PC-9 (cell line): ENCODE data around the gene XRCC5. TPM values are rescaled to one million over a fixed set of nuclear protein-coding genes. Genes with fewer than 3 reads are reported as not detected.
"Not testable (repeated sequence)": the region's sequence is repeated elsewhere in the genome, so short reads cannot be mapped to it uniquely, and the experiment has no call there.

Source experiments
- BruUV-seq: library from RNA; stranded (reverse); fragments of 400-500 nt; replicated peaks from 2 replicates; lab custom pipeline; 2021; lab: Mats Ljungman, UMichigan
- CTCF ChIA-PET: fragments of 300-600 bp; sonication (Branson Sonifier 250); formaldehyde crosslinking; loops from one replicate; lab custom pipeline; 2022; ENCODE audit warnings: antibody characterized with exemption; lab: Charles Lee
- POLR2A ChIA-PET: fragments of 300-600 bp; sonication (Branson Sonifier 250); formaldehyde crosslinking; loops from one replicate; lab custom pipeline; 2022; ENCODE audit warnings: antibody characterized with exemption; ENCODE audit not compliant: unreplicated experiment; lab: Charles Lee
- DNase-seq, 2 experiments: peaks; one replicate each; pipeline versions ENCODE4 v3.0.0 to v3.0.0-alpha.2; 2015 to 2022; ENCODE audit warnings: mixed read lengths in 1 of 2
- H2AFZ ChIP-seq: fragments of 200-600 bp; sonication (generic); 2 replicates; pipeline ENCODE4 v1.8.1; 2017; ENCODE audit warnings: antibody characterized with exemption
- H3F3A ChIP-seq: fragments of 200-600 bp; sonication (generic); 2 replicates; pipeline ENCODE4 v1.8.1; 2017; ENCODE audit warnings: antibody characterized with exemption, mild to moderate bottlenecking, low read depth; ENCODE audit not compliant: insufficient read depth
- H3K27ac ChIP-seq: fragments of 200-600 bp; sonication (generic); 2 replicates; pipeline ENCODE4 v1.6.1; 2016; ENCODE audit warnings: mixed run types
- H3K27me3 ChIP-seq: fragments of 200-600 bp; sonication (generic); 2 replicates; pipeline ENCODE4 v1.6.1; 2016; ENCODE audit warnings: low read depth, mixed run types; ENCODE audit not compliant: insufficient read depth
- H3K36me3 ChIP-seq: fragments of 200-600 bp; sonication (generic); 2 replicates; pipeline ENCODE4 v1.6.1; 2016; ENCODE audit warnings: low read depth, mixed run types
- H3K4me1 ChIP-seq: fragments of 200-600 bp; sonication (generic); replicated peaks from 2 replicates; pipeline ENCODE4 v1.6.1; 2016; ENCODE audit warnings: mixed run types; ENCODE audit not compliant: insufficient read depth
- H3K4me2 ChIP-seq: fragments of 200-600 bp; sonication (generic); 2 replicates; pipeline ENCODE4 v1.6.1; 2017; ENCODE audit warnings: mixed run types
- H3K4me3 ChIP-seq: fragments of 200-600 bp; sonication (generic); 2 replicates; pipeline ENCODE4 v1.6.1; 2016; ENCODE audit warnings: mixed run types
- H3K79me2 ChIP-seq: fragments of 200-600 bp; sonication (generic); 2 replicates; pipeline ENCODE4 v1.6.1; 2017; ENCODE audit warnings: low read depth, mixed run types
- H3K9me2 ChIP-seq: fragments of 200-600 bp; sonication (generic); 2 replicates; pipeline ENCODE4 v1.8.1; 2017; ENCODE audit warnings: mild to moderate bottlenecking; ENCODE audit not compliant: insufficient read depth
- H3K9me3 ChIP-seq: fragments of 200-600 bp; sonication (generic); 2 replicates; pipeline ENCODE4 v1.8.1; 2016; ENCODE audit warnings: low read depth; ENCODE audit not compliant: insufficient read depth
- H4K20me1 ChIP-seq: fragments of 200-600 bp; sonication (generic); 2 replicates; pipeline ENCODE4 v1.8.1; 2017; ENCODE audit not compliant: insufficient read depth
- EZH2 ChIP-seq: fragments of 200-600 bp; sonication (generic); IDR thresholded peaks from 2 replicates; pipeline ENCODE4 v1.8.0; 2017; ENCODE audit warnings: antibody characterized with exemption, low read depth
- intact Hi-C: fragments of 100-400 bp; cut with micrococcal nuclease; formaldehyde crosslinking; loops from one replicate; pipeline ENCODE4 v1.10.0; 2022; ENCODE audit not compliant: unreplicated experiment
- total RNA-seq: library from RNA; stranded (reverse); gene quantifications from 2 replicates; pipeline ENCODE4 v1.2.3, GENCODE V29; 2021
- TF ChIP-seq, protein P1 (sequence below): fragments of 200-600 bp; sonication (generic); conservative IDR thresholded peaks from 2 replicates; pipeline ENCODE4 v1.6.1; 2017; ENCODE audit warnings: mixed run types, antibody characterized with exemption, mild to moderate bottlenecking, moderate library complexity

Gene XRCC5
- total RNA-seq, 1 experiment from 2014 or later: 275 TPM

DNA sequence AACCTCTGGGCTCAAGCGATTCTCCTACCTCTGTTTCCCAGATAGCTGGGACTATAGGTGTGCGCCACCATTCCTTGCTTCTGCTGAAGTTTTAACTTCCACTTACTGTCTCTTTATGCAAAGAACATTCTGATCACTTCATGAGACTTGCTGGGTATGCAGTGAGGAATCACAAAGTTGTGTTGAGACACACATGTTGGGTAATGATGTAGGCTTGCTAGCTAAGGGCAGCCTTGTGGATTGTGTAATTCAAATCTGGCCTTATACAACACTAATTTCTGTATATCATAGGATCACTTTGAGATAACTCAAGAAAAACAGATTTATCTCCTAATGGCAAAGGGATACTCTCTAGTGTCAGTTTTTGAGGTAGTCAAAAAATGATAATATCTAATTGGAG, 24.2 kb downstream of the XRCC5 start:
- BruUV-seq: no TSS peak
- H3K36me3 ChIP-seq: peaks cover 85% of the 10 kb centered on the region

DNA sequence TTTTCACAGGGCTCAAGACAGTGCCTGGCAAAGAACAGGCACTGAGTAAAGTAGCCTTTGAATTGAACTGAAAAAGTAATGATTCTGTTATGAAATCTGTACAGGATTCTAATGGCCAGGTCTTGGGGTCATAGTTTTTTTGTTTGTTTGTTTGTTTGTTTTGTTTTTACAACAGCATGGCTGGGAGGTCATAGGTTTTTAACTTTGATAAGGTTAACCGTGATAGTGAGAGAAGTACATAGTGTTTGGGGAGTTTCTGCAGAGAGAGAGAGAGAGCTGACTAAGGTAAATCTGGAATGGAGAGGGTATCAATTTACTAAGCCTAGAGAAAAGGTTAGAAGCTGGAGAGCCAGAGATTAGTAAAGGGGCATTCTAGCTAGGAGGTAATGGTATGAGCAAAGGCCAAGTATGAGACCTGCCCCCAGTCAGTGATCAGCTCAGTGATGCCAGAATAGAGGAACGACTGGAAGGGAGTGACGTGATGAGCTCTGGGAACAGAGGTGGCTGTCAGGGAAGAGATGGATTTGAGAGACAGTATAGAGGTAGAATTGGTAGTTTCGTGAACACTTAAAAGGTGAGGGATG, 25.9 kb downstream of the XRCC5 start:
- Histone ChIP-seq H2AFZ (no peak overlapping the region), H3K4me1 (no peaks in the 10 kb centered on the region), H3F3A (peaks cover 6% of the 10 kb centered on the region; the same call in 1 of the 2 replicates), H3K79me2 (no peaks in the 10 kb centered on the region), H4K20me1 (peaks cover 17% of the 10 kb centered on the region; the same call in 1 of the 2 replicates), H3K27ac (no peak overlapping the region), H3K4me2 (no peak overlapping the region), H3K27me3 (no peaks in the 10 kb centered on the region), H3K4me3 (no peak overlapping the region), H3K9me3 (no peaks in the 10 kb centered on the region), H3K9me2 (no peaks in the 10 kb centered on the region), H3K36me3 (peaks cover 83% of the 10 kb centered on the region)
- POLR2A ChIA-PET: interaction anchor here (0.6 kb wide), 1 partner anchor 286 kb away, joined by 5 read pairs; no protein-coding TSS in a partner anchor
- DNase-seq: no peak
- intact Hi-C loops: no loop called here
- CTCF ChIA-PET: no interaction called here
- no peak for TF ChIP-seq EZH2
- TF ChIP-seq, protein P1, sequence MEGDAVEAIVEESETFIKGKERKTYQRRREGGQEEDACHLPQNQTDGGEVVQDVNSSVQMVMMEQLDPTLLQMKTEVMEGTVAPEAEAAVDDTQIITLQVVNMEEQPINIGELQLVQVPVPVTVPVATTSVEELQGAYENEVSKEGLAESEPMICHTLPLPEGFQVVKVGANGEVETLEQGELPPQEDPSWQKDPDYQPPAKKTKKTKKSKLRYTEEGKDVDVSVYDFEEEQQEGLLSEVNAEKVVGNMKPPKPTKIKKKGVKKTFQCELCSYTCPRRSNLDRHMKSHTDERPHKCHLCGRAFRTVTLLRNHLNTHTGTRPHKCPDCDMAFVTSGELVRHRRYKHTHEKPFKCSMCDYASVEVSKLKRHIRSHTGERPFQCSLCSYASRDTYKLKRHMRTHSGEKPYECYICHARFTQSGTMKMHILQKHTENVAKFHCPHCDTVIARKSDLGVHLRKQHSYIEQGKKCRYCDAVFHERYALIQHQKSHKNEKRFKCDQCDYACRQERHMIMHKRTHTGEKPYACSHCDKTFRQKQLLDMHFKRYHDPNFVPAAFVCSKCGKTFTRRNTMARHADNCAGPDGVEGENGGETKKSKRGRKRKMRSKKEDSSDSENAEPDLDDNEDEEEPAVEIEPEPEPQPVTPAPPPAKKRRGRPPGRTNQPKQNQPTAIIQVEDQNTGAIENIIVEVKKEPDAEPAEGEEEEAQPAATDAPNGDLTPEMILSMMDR: no peak
- no TSS peak for BruUV-seq

More for the DNA sequence above, 24.2 kb downstream of the XRCC5 start:
- CTCF ChIA-PET: interaction anchor here (0.6 kb wide), 1 partner anchor 270 kb away, joined by 4 read pairs; no protein-coding TSS in a partner anchor
- Histone ChIP-seq H3K79me2 (no peaks in the 10 kb centered on the region; the same call in none of the 2 replicates), H3K9me3 (no peaks in the 10 kb centered on the region), H3F3A (no peaks in the 10 kb centered on the region; the same call in 1 of the 2 replicates), H2AFZ (no peak overlapping the region), H3K4me2 (no peak overlapping the region), H3K27me3 (no peaks in the 10 kb centered on the region), H4K20me1 (peaks cover 17% of the 10 kb centered on the region), H3K4me1 (no peaks in the 10 kb centered on the region), H3K27ac (no peak overlapping the region), H3K9me2 (no peaks in the 10 kb centered on the region), H3K4me3 (no peak overlapping the region)
- DNase-seq: no peak
- intact Hi-C loops: no loop called here
- POLR2A ChIA-PET: no interaction called here
- TF ChIP-seq EZH2: no peak
- TF ChIP-seq, protein P1: no peak

DNA sequence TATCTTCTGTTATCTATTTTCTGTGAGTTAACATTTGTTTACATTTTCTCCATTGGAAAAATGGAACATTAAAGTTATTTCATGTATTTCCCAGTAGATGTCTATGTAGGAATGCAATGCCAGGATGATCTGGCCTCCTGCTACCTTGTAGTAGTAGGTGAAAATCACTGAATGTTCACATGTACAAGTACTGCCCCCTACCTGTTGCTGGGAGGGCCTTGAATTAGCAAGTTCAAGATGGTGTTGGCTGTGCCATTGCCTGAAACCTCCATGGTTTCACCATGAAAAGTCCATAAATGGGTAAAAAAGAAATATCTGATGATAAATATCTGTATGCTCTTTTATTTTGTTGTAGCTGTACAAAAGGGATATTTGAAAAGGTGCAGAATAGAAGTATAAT, 30.7 kb downstream of the XRCC5 start:
- BruUV-seq: no TSS peak
- no peak for DNase-seq
- Histone ChIP-seq H3K4me1 (no peaks in the 10 kb centered on the region), H3K4me3 (no peak overlapping the region), H4K20me1 (peaks cover 19% of the 10 kb centered on the region; the same call in 1 of the 2 replicates), H3K79me2 (no peaks in the 10 kb centered on the region), H3K27ac (no peak overlapping the region), H3K9me3 (no peaks in the 10 kb centered on the region), H2AFZ (no peak overlapping the region), H3K4me2 (no peak overlapping the region), H3K36me3 (peaks cover 75% of the 10 kb centered on the region), H3F3A (peaks cover 10% of the 10 kb centered on the region; the same call in 1 of the 2 replicates), H3K9me2 (no peaks in the 10 kb centered on the region), H3K27me3 (no peaks in the 10 kb centered on the region)
- no peak for TF ChIP-seq EZH2
- TF ChIP-seq, protein P1: peak; percentile 50; the same call in 1 of the 2 replicates
- CTCF ChIA-PET: no interaction called here
- intact Hi-C loops: no loop called here
- POLR2A ChIA-PET: no interaction called here

DNA sequence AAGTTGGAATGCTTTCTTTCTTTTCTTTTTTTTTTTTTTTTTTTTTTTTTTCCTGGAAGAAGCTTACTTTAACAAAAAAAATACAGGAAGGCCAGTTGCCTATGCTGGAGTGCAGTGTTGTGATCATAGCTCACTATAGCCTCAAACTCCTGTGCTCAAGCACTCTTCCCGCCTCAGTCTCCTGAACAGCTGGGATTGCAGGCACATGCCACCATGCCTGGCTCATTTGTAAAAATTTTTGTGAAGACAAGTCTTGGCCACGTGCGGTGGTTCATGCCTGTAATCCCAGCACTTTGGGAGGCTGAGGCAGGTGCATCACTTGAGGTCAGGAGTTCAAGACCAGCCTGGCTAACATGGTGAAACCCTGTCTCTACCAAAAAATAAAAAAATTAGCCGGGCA, 32.4 kb downstream of the XRCC5 start:
- Histone ChIP-seq H4K20me1 (peaks cover 20% of the 10 kb centered on the region), H3F3A (peaks cover 21% of the 10 kb centered on the region; the same call in 1 of the 2 replicates), H3K36me3 (peaks cover 80% of the 10 kb centered on the region)
- H3K9me2 ChIP-seq, CTCF ChIA-PET, H3K9me3 ChIP-seq, DNase-seq, H2AFZ ChIP-seq, BruUV-seq, H3K27ac ChIP-seq, POLR2A ChIA-PET, H3K4me1 ChIP-seq, H3K4me2 ChIP-seq, H3K4me3 ChIP-seq, H3K79me2 ChIP-seq, H3K27me3 ChIP-seq, intact Hi-C loops: not testable (repeated sequence)
